Measurements from ENCODE around the gene TAS2R3.
"Not testable (repeated sequence)": the region's sequence is repeated elsewhere in the genome, so short reads cannot be mapped to it uniquely, and the experiment has no call there.

Gene TAS2R3

GRCh38 chr7:141763797-141764196, at the start of gene TAS2R3:
Gene TAS2R3 (plus strand): TSS chr7:141764097. CDS start chr7:141764159, 62 bp downstream.
- DNase-seq, result no peak

- no peak for DNase-seq
These were observed 49.3 kb upstream of the TAS2R3 start for GRCh38 chr7:141714571-141714970.

- no peak for DNase-seq
These were observed 48.9 kb upstream of the TAS2R3 start for GRCh38 chr7:141715018-141715417.

- no peak for DNase-seq
These were observed 47.9 kb upstream of the TAS2R3 start for GRCh38 chr7:141715794-141716689.

GRCh38 chr7:141717450-141717849, 46.4 kb upstream of the TAS2R3 start:
- no peak for DNase-seq

- no peak for DNase-seq
These were observed 41.4 kb upstream of the TAS2R3 start for GRCh38 chr7:141722529-141722928.

- DNase-seq, result no peak
These were observed 34.9 kb upstream of the TAS2R3 start for GRCh38 chr7:141729020-141729419.

GRCh38 chr7:141731476-141732149, 32.3 kb upstream of the TAS2R3 start:
- no peak for DNase-seq

- no peak for DNase-seq
These were observed 26.6 kb upstream of the TAS2R3 start for GRCh38 chr7:141737118-141737835.

GRCh38 chr7:141737836-141738591, 25.9 kb upstream of the TAS2R3 start, which contains the start of gene SSBP1:
Gene SSBP1 (plus strand): TSS chr7:141738358. CDS start chr7:141739167, 809 bp downstream.
- DNase-seq, result peak; percentile 94

- DNase-seq, result no peak
These were observed 25.3 kb upstream of the TAS2R3 start for GRCh38 chr7:141738592-141739013.

- no peak for DNase-seq
These were observed 24.6 kb upstream of the TAS2R3 start for GRCh38 chr7:141739250-141739649.

GRCh38 chr7:141742229-141742628, 21.7 kb upstream of the TAS2R3 start:
- DNase-seq, result no peak

- DNase-seq, result no peak
These were observed 19.8 kb upstream of the TAS2R3 start for GRCh38 chr7:141744131-141744530.

- no peak for DNase-seq
These were observed 15.5 kb upstream of the TAS2R3 start for GRCh38 chr7:141748396-141748795.

- not testable (repeated sequence) for DNase-seq
These were observed 12.0 kb upstream of the TAS2R3 start for GRCh38 chr7:141751904-141752303.

GRCh38 chr7:141752634-141753033, 11.3 kb upstream of the TAS2R3 start:
- no peak for DNase-seq

- no peak for DNase-seq
These were observed 9.0 kb upstream of the TAS2R3 start for GRCh38 chr7:141754939-141755338.

GRCh38 chr7:141770083-141770583, 6.2 kb downstream of the TAS2R3 start:
- DNase-seq, result not testable (repeated sequence)

GRCh38 chr7:141776374-141776773, 12.5 kb downstream of the TAS2R3 start, which contains the start of gene TAS2R4:
Gene TAS2R4 (plus strand): TSS chr7:141776674. CDS start chr7:141778489, 1,815 bp downstream.
- DNase-seq, result no peak

GRCh38 chr7:141785706-141786552, 22.0 kb downstream of the TAS2R3 start:
- no peak for DNase-seq
